ENCODE measurements around the gene COPG2. TPM values are rescaled to one million over a fixed set of nuclear protein-coding genes. Genes with fewer than 3 reads are reported as not detected.
"Not testable (repeated sequence)": the region's sequence is repeated elsewhere in the genome, so short reads cannot be mapped to it uniquely, and the experiment has no call there.

The COPG2 gene
- total and polyA plus RNA-seq, 2 of the 8 experiments (the other 6 are each of a cell fraction or from before 2014, with no cell fraction given) = 50.3 to 53.1 TPM

DNA sequence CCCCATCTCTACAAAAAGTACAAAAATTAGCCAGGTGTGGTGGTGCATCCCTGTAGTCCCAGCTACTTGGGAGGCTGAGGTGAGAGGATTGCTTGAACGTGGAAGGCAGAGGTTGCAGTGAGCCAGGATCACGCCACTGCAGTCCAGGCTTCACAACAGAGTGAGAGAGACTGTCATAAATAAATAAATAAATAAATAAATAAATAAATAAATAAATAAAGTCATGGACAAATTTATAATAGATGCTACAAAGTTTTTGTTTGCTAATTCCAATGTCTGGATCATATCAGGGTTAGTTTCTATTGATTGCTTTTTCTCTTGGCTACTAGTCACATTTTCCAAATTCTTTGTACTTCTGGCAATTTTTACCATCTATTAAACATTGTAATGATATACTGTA is 61.5 kb downstream of the COPG2 start:
- CTCF ChIA-PET (ENCODE audit: partially characterized antibody) = interaction anchor here (0.8 to 1.4 kb wide), 2 partner anchors 9 to 32 kb away, joined by 3 read pairs; no protein-coding TSS in a partner anchor
- H2BK5ac ChIP-seq (ENCODE audit: low read depth, low read length); DNase-seq (ENCODE audit: low read depth in 1 of 2, low spot score in 2 of 2); H3K27me3 ChIP-seq (replicated peaks in 1 of 4; ENCODE audit: control insufficient read depth in 3 of 4, extremely low read depth in 1 of 4, insufficient read depth in 3 of 4, low read length in 3 of 4); H3K9me3 ChIP-seq (ENCODE audit: insufficient read depth in 2 of 2, low read depth in 1 of 2, low read length in 1 of 2); H3K23ac ChIP-seq (ENCODE audit: insufficient read length); POLR2A ChIA-PET (ENCODE audit: partially characterized antibody); H2AFZ ChIP-seq (ENCODE audit: low read length); H3K56ac ChIP-seq (replicated peaks; ENCODE audit: insufficient read length, low read depth, low read length); H4K20me1 ChIP-seq (replicated peaks in 1 of 2; ENCODE audit: control insufficient read depth in 1 of 2, insufficient read depth in 2 of 2, low read length in 2 of 2); H3K23me2 ChIP-seq (ENCODE audit: low read depth, low read length); H3K27ac ChIP-seq (ENCODE audit: low read depth, low read length); H4K8ac ChIP-seq (ENCODE audit: extremely low read depth, insufficient read depth, low read length); H2BK15ac ChIP-seq (ENCODE audit: low read length); H2BK12ac ChIP-seq (ENCODE audit: low read depth, low read length); H4K5ac ChIP-seq (ENCODE audit: insufficient read length, low read depth, low read length); FAIRE-seq; H3K4me3 ChIP-seq (ENCODE audit: extremely low read depth in 1 of 4, insufficient read depth in 2 of 4, low read depth in 3 of 4, low read length in 4 of 4); H3K18ac ChIP-seq (ENCODE audit: extremely low read depth, low read length); H4K91ac ChIP-seq (replicated peaks; ENCODE audit: insufficient read length, low read length); H3K9ac ChIP-seq (replicated peaks in 1 of 4; ENCODE audit: extremely low read depth in 1 of 4, low read depth in 3 of 4, low read length in 3 of 4); H3K4ac ChIP-seq (replicated peaks; ENCODE audit: insufficient read length, low read depth, low read length); H3K4me2 ChIP-seq (ENCODE audit: insufficient read depth in 1 of 2, low read depth in 2 of 2, low read length in 2 of 2); H3K14ac ChIP-seq (ENCODE audit: insufficient read length); H3K4me1 ChIP-seq (replicated peaks in 1 of 4; ENCODE audit: control insufficient read depth in 3 of 4, insufficient read depth in 4 of 4, low read length in 3 of 4); H2AK5ac ChIP-seq (ENCODE audit: low read depth, low read length); H2BK20ac ChIP-seq (ENCODE audit: low read length); H3K79me1 ChIP-seq (ENCODE audit: low read depth, low read length); H2BK120ac ChIP-seq (replicated peaks; ENCODE audit: low read depth, low read length); H3K79me2 ChIP-seq (ENCODE audit: control insufficient read depth in 1 of 2, insufficient read depth in 2 of 2, low read length in 2 of 2): not testable (repeated sequence)
- H3K36me3 ChIP-seq (ENCODE audit: control insufficient read depth in 2 of 4, insufficient read depth in 4 of 4, low read length in 3 of 4) = peaks cover 3 to 38% (median 21%) of the 10 kb centered on the region in 4 experiments; a peak in 6 of 8 replicates
- WGBS, 2 experiments (ENCODE audit: extremely low coverage in 1 of 2, insufficient coverage in 1 of 2, insufficient read length in 1 of 2, insufficient replicate concordance in 2 of 2, low coverage in 1 of 2, low lambda C conversion rate in 2 of 2, missing lambda C conversion rate in 1 of 2) = 93% methylated on average over 2 of the region's 2 CpGs; no CpG with 5 or more reads in 1 of the 2 experiments

Data from H1 (cell line).